Spinal cord (tissue), 10 donors: ENCODE data around the gene ZNF639. TPM values are rescaled to one million over a fixed set of nuclear protein-coding genes. Genes with fewer than 3 reads are reported as not detected.

Experiments used
- DNase-seq, 6 donors: peaks; one replicate each; pipeline versions ENCODE4 v3.0.0 to v3.0.0-alpha.2; 2013 to 2015; ENCODE audit warnings: low spot score in 6 of 6, low read depth in 4 of 6
- H3K27ac ChIP-seq: one replicate; pipeline ENCODE4 v1.5.1; 2013; ENCODE audit warnings: low read depth, low read length, control low read depth
- H3K27me3 ChIP-seq: one replicate; pipeline ENCODE4 v1.6.1; 2013; ENCODE audit warnings: low read length; ENCODE audit not compliant: control insufficient read depth, insufficient read depth
- H3K36me3 ChIP-seq: one replicate; pipeline ENCODE4 v1.6.1; 2013; ENCODE audit warnings: low read length; ENCODE audit not compliant: control insufficient read depth, insufficient read depth
- H3K4me1 ChIP-seq: one replicate; pipeline ENCODE4 v1.6.1; 2013; ENCODE audit warnings: low read length; ENCODE audit not compliant: control insufficient read depth, insufficient read depth
- H3K4me3 ChIP-seq: one replicate; pipeline ENCODE4 v1.5.1; 2013; ENCODE audit warnings: low read depth, low read length, control low read depth
- H3K9me3 ChIP-seq: one replicate; pipeline ENCODE4 v1.6.1; 2013; ENCODE audit warnings: low read length; ENCODE audit not compliant: control insufficient read depth, insufficient read depth
- WGBS: methylation state at CpG from one replicate; pipeline ENCODE4 v1.1.5; 2013; ENCODE audit warnings: missing lambda C conversion rate; ENCODE audit not compliant: insufficient coverage; 5-methylcytosine and 5-hydroxymethylcytosine counted together
- polyA plus RNA-seq, 2 donors: library from polyadenylated mRNA; unstranded; fragments of 120-200 nt; gene quantifications; one replicate each; pipeline ENCODE4 v1.2.1, GENCODE V29; 2013; ENCODE audit not compliant: insufficient read length in 2 of 2
- total RNA-seq, 2 donors: library from RNA; depleted of rRNA in 1 of 2; stranded (reverse); fragments of 120-200 nt in 1 of 2; fragments of >200 nt in 1 of 2; gene quantifications; one replicate each; pipeline versions ENCODE4 v1.2.3 to v1.2.4, GENCODE V29; 2013 to 2014
- donor health status: healthy.

Gene ZNF639
- total and polyA plus RNA-seq, 4 donors = 46.6 to 61.4 (median 54.7) TPM

GRCh38 chr3:179308001-179308400, 14.8 kb upstream of the ZNF639 start:
- H3K27ac ChIP-seq = no peak overlapping the region
- no peaks in the 10 kb centered on the region for H3K4me1 ChIP-seq
- no peaks in the 10 kb centered on the region for H3K9me3 ChIP-seq
- H3K27me3 ChIP-seq = no peaks in the 10 kb centered on the region
- no peaks in the 10 kb centered on the region for H3K36me3 ChIP-seq
- no peak overlapping the region for H3K4me3 ChIP-seq
- DNase-seq = no peak

DNA sequence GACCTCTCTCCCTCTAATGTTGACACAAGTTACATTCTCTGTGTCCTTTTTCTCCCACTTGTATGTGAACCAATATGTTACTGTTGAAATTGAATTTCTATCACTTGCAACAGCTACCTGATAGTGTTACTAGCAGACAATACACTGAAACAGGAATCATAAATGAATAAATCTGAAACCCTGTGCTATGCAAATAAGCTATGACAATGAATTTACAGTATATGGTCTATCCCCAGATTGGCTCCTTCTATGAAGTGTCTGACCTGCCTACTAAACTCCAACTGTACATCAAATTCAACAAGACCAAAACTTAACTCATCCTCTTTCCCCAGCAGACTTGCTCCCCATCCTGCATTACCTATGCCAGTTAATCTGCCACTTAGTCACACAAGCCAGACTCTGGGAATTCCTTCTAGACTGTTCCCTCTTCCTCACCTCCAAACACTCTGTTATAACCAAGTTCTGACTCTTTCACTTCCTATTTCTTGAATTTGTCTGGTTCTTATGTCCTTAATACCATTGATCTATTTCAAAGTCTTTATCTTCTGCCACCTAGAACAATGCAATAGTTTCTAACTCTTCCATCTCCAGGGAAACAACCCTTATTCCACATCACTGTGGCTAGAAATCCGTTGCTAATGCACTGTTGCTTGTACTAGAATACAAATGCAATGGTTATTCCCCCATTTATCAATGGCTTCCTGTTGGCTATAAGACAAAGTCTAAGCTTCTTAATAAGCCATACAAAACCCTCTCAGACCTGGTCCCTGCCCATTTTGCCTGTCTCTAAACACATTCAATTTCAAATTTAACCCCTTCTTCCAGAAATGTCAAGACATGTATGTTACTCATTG, 13.4 kb upstream of the ZNF639 start:
- no peaks in the 10 kb centered on the region for H3K36me3 ChIP-seq
- WGBS = no CpG with 5 or more reads among the region's 1 CpG

GRCh38 chr3:179318876-179319275, 4.0 kb upstream of the ZNF639 start:
- no peaks in the 10 kb centered on the region for H3K9me3 ChIP-seq
- peaks cover 4% of the 10 kb centered on the region for H3K4me1 ChIP-seq
- no peaks in the 10 kb centered on the region for H3K36me3 ChIP-seq
- DNase-seq = no peak
- 88% methylated on average over 1 of the region's 2 CpGs for WGBS
- no peak overlapping the region for H3K4me3 ChIP-seq
- H3K27ac ChIP-seq = no peak overlapping the region
- no peaks in the 10 kb centered on the region for H3K27me3 ChIP-seq

More for the DNA sequence above, 13.4 kb upstream of the ZNF639 start:
- Histone ChIP-seq H3K9me3 (no peaks in the 10 kb centered on the region), H3K4me1 (no peaks in the 10 kb centered on the region), H3K27ac (no peak overlapping the region), H3K4me3 (no peak overlapping the region), H3K27me3 (no peaks in the 10 kb centered on the region)
- DNase-seq = peak in 2 of 6 donors; percentile 10 to 56

- peak in 3 of 6 donors; percentile 22 to 76 (median 65) for DNase-seq
- 35% methylated on average over 5 of the region's 10 CpGs for WGBS
- Histone ChIP-seq H3K27ac (peak overlapping the region; percentile 90), H3K36me3 (peaks cover 13% of the 10 kb centered on the region), H3K9me3 (no peaks in the 10 kb centered on the region), H3K4me1 (peaks cover 9% of the 10 kb centered on the region), H3K27me3 (no peaks in the 10 kb centered on the region), H3K4me3 (peak overlapping the region; percentile 78)
Measured at GRCh38 chr3:179321668-179322285, 1.1 kb upstream of the ZNF639 start.

GRCh38 chr3:179323197-179324110, 623 bp downstream of the ZNF639 start:
- under 1% methylated on average over 77 of the region's 81 CpGs for WGBS
- Histone ChIP-seq H3K27ac (peak overlapping the region; percentile 96), H3K27me3 (no peaks in the 10 kb centered on the region), H3K4me3 (peak overlapping the region; percentile 89), H3K4me1 (peaks cover 9% of the 10 kb centered on the region), H3K36me3 (peaks cover 13% of the 10 kb centered on the region), H3K9me3 (no peaks in the 10 kb centered on the region)
- peak in 3 of 6 donors; percentile 61 to 87 (median 83) for DNase-seq

GRCh38 chr3:179324270-179324754, 1.5 kb downstream of the ZNF639 start:
- H3K27ac ChIP-seq = peak overlapping the region; percentile 96
- H3K27me3 ChIP-seq = no peaks in the 10 kb centered on the region
- WGBS = 9% methylated on average over 6 of the region's 8 CpGs
- no peaks in the 10 kb centered on the region for H3K9me3 ChIP-seq
- H3K4me1 ChIP-seq = peaks cover 9% of the 10 kb centered on the region
- peak overlapping the region; percentile 89 for H3K4me3 ChIP-seq
- DNase-seq = peak in 2 of 6 donors; percentile 20 to 49
- peaks cover 17% of the 10 kb centered on the region for H3K36me3 ChIP-seq

GRCh38 chr3:179330438-179330837, 7.6 kb downstream of the ZNF639 start:
- Histone ChIP-seq H3K27me3 (no peaks in the 10 kb centered on the region), H3K4me3 (no peak overlapping the region), H3K4me1 (no peaks in the 10 kb centered on the region), H3K27ac (no peak overlapping the region), H3K9me3 (no peaks in the 10 kb centered on the region), H3K36me3 (peaks cover 44% of the 10 kb centered on the region)
- WGBS = no CpG with 5 or more reads among the region's 1 CpG
- DNase-seq = no peak

GRCh38 chr3:179332240-179332639, 9.4 kb downstream of the ZNF639 start:
- peaks cover 40% of the 10 kb centered on the region for H3K36me3 ChIP-seq
- no peaks in the 10 kb centered on the region for H3K9me3 ChIP-seq
- no peak for DNase-seq
- no peaks in the 10 kb centered on the region for H3K27me3 ChIP-seq
- H3K4me3 ChIP-seq = no peak overlapping the region
- H3K27ac ChIP-seq = no peak overlapping the region
- WGBS = 100% methylated on average over 2 of the region's 4 CpGs
- no peaks in the 10 kb centered on the region for H3K4me1 ChIP-seq

DNA sequence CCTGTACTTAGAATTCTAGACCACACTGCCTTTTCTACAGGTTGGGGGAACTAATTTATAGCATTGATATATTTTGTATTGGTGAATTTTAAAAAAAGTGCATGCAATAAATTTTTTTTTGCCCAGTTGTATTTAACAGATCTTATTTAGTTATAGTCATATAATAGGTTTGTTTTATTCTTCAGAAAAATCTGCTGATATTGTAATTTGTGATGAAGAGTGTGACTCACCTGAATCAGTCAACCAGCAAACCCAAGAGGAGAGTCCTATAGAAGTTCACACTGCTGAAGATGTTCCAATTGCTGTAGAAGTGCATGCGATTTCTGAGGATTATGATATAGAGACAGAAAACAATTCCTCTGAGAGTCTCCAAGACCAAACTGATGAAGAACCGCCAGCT, 10.3 kb downstream of the ZNF639 start:
- no peaks in the 10 kb centered on the region for H3K9me3 ChIP-seq
- no peak for DNase-seq
- H3K36me3 ChIP-seq = peaks cover 40% of the 10 kb centered on the region
- H3K4me3 ChIP-seq = no peak overlapping the region
- no peaks in the 10 kb centered on the region for H3K4me1 ChIP-seq
- no peak overlapping the region for H3K27ac ChIP-seq
- 100% methylated on average over 1 of the region's 2 CpGs for WGBS
- no peaks in the 10 kb centered on the region for H3K27me3 ChIP-seq
